H1 (cell line): ENCODE measurements around the gene PARD6A. TPM values are rescaled to one million over a fixed set of nuclear protein-coding genes. Genes with fewer than 3 reads are reported as not detected.

ENCODE experiments used
- BRCA1 ChIP-seq: IDR thresholded peaks from 2 replicates; pipeline ENCODE4 v1.6.1; 2012; ENCODE audit warnings: low read depth, low read length, improper control_type of control experiment
- CHD1 ChIP-seq: IDR thresholded peaks from 2 replicates; pipeline ENCODE4 v1.6.1; 2012; ENCODE audit warnings: low read depth, low read length, improper control_type of control experiment
- CTBP2 ChIP-seq: IDR thresholded peaks from 2 replicates; pipeline ENCODE4 v1.7.0; 2011; ENCODE audit warnings: borderline replicate concordance, mild to moderate bottlenecking, moderate library complexity, mixed read lengths, low read length; ENCODE audit not compliant: insufficient read depth, insufficient read length
- GTF2F1 ChIP-seq: IDR thresholded peaks from 2 replicates; pipeline ENCODE4 v1.6.1; 2012; ENCODE audit warnings: low read depth, low read length, improper control_type of control experiment, borderline replicate concordance
- HDAC6 ChIP-seq: IDR thresholded peaks from one replicate; pipeline ENCODE4 v1.7.1; 2012; ENCODE audit warnings: low read depth, mild to moderate bottlenecking, inconsistent platforms, low read length, moderate library complexity
- KDM5A ChIP-seq: fragments of 200-600 bp; IDR thresholded peaks from 2 replicates; pipeline ENCODE4 v1.7.1; 2012; ENCODE audit warnings: mild to moderate bottlenecking, low read length, inconsistent platforms, mixed read lengths
- NRF1 ChIP-seq: IDR thresholded peaks from 2 replicates; pipeline ENCODE4 v1.6.1; 2011; ENCODE audit warnings: mild to moderate bottlenecking, low read depth, low read length, improper control_type of control experiment
- POLR2A ChIP-seq, 2 experiments: IDR thresholded peaks; 1 replicate in 1 of 2; 2 replicates in 1 of 2; pipeline ENCODE4 v1.6.1; 2011; ENCODE audit warnings: low read depth in 2 of 2, low read length in 2 of 2, mild to moderate bottlenecking in 2 of 2; ENCODE audit errors: control extremely low read depth in 1 of 2
- POU5F1 ChIP-seq: IDR thresholded peaks from 2 replicates; pipeline ENCODE4 v1.6.1; 2011; ENCODE audit warnings: low read depth, mild to moderate bottlenecking, low read length, moderate library complexity
- RAD21 ChIP-seq, 2 experiments: IDR thresholded peaks in 1 of 2; conservative IDR thresholded peaks in 1 of 2; 2 replicates each; pipeline ENCODE4 v1.6.1; 2011; ENCODE audit warnings: low read depth in 2 of 2, low read length in 2 of 2, improper control_type of control experiment in 1 of 2, inconsistent platforms in 1 of 2, mild to moderate bottlenecking in 1 of 2, moderate library complexity in 1 of 2
- SIN3A ChIP-seq, 2 experiments: IDR thresholded peaks in 1 of 2; conservative IDR thresholded peaks in 1 of 2; 2 replicates each; pipeline ENCODE4 v1.6.1; 2011 to 2012; ENCODE audit warnings: low read length in 2 of 2, improper control_type of control experiment in 1 of 2, low read depth in 1 of 2, mild to moderate bottlenecking in 1 of 2
- SIRT6 ChIP-seq: IDR thresholded peaks from one replicate; pipeline ENCODE4 v1.7.1; 2012; ENCODE audit warnings: low read length, inconsistent platforms
- SP4 ChIP-seq: IDR thresholded peaks from 2 replicates; pipeline ENCODE4 v1.6.1; 2012; ENCODE audit warnings: low read length, inconsistent platforms
- SRF ChIP-seq: IDR thresholded peaks from 2 replicates; pipeline ENCODE4 v1.6.1; 2011; ENCODE audit warnings: mild to moderate bottlenecking, low read depth, low read length, moderate library complexity
- SUZ12 ChIP-seq: fragments of 200-600 bp; sonication (generic); IDR thresholded peaks from 2 replicates; pipeline ENCODE4 v1.6.1; 2012; ENCODE audit warnings: mild to moderate bottlenecking, inconsistent platforms, low read length, moderate library complexity, mixed read lengths
- TAF1 ChIP-seq: IDR thresholded peaks from 2 replicates; pipeline ENCODE4 v1.6.1; 2011; ENCODE audit warnings: mild to moderate bottlenecking, low read depth, low read length
- TBP ChIP-seq: IDR thresholded peaks from 2 replicates; pipeline ENCODE4 v1.6.1; 2011; ENCODE audit warnings: low read depth, low read length, improper control_type of control experiment
- TEAD4 ChIP-seq: IDR thresholded peaks from 2 replicates; pipeline ENCODE4 v1.6.1; 2012; ENCODE audit warnings: low read depth, low read length, inconsistent platforms, mixed read lengths
- YY1 ChIP-seq: IDR thresholded peaks from 2 replicates; pipeline ENCODE4 v1.6.1; 2011; ENCODE audit warnings: low read depth, mild to moderate bottlenecking, low read length
- ZNF274 ChIP-seq: IDR thresholded peaks from 2 replicates; pipeline ENCODE4 v1.7.0; 2012; ENCODE audit warnings: low read length, borderline replicate concordance; ENCODE audit errors: extremely low read depth
- polyA plus RNA-seq, 7 experiments: library from polyadenylated mRNA; depleted of rRNA in 3 of 7; stranded (reverse) in 5 of 7; unstranded in 2 of 7; fragments of >200 nt in 5 of 7; fragments of 200-250 nt in 2 of 7; gene quantifications; 1 replicate in 5 of 7; 2 replicates in 1 of 7; 4 replicates in 1 of 7; pipeline versions ENCODE4 v1.2.1 to v1.2.3, GENCODE V29; 2011 to 2013; ENCODE audit warnings: missing spikeins in 2 of 7, mixed read lengths in 2 of 7
- total RNA-seq: library from RNA; stranded (reverse); fragmentation: NEBNext Ultra II Directional; extraction: Animal tissue kit (Norgen Biotek cat#: 25700); gene quantifications from 2 replicates; pipeline ENCODE4 v1.2.1, GENCODE V29; 2021
- TF ChIP-seq, protein P1 (sequence below), 3 experiments: IDR thresholded peaks; 1 replicate in 2 of 3; 2 replicates in 1 of 3; pipeline versions ENCODE4 v1.5.1 to v1.6.1; 2011; ENCODE audit warnings: low read length in 3 of 3, mild to moderate bottlenecking in 3 of 3, inconsistent platforms in 2 of 3, low read depth in 1 of 3, moderate library complexity in 1 of 3; ENCODE audit not compliant: insufficient read depth in 1 of 3; ENCODE audit errors: control extremely low read depth in 1 of 3
- TF ChIP-seq, protein P2 (sequence below): IDR thresholded peaks from 2 replicates; pipeline ENCODE4 v1.6.1; 2012; ENCODE audit warnings: inconsistent platforms

The PARD6A gene
- total and polyA plus RNA-seq, 2 of the 8 experiments (the other 6 are each of a cell fraction or from before 2014, with no cell fraction given) = 15.1 to 21.8 TPM

DNA sequence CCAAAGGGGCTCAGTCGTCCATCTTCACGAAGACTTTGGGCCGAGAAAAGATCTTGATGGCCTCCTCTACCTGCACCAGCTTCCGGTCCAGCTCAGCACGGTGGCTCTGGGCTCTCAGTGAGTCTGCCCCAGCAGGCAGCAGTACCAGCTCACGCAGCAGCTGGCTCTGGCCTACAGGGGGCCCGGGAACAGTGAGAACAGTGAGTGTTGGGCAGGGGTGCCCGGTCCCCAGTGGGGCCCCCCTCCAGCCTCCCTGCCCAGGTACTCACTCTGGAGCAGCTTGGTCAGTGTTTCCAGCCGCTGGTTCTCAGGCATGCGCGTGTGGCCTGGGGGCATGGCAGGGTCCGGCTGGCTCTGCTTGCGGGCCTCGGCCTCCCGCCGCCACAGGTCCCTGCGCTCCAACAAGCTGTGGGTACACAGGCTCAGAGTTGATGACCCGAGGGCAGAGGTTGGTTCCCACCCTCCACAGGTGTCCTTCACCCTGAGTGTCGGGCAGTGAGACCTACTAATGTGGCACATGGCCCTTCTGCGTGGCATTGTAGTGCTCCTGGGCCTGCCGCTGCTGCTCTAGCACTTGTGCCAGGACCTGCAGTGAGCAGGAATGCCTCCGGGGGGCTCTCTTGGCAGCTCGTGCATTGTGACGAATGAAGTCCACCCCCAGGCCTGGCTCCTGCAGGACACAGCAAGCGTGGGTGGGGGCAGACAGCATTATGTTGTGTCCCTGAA lies 2.6 kb downstream of the PARD6A start (continued):
- TF ChIP-seq TBP (no peak), YY1 (no peak), SIN3A (conservative IDR thresholded peaks at IDR 0.05 in 1 of 2, IDR thresholded peaks at IDR 0.05 in 1 of 2; ENCODE audit: low read depth in 1 of 2, low read length in 2 of 2) (0 out of 4 replicates have a peak, but pooled peaks of 1 of the 2 experiments have one; percentile 23), BRCA1 (no peak), GTF2F1 (no peak), TAF1 (no peak), POU5F1 (no peak), ZNF274 (no peak), NRF1 (no peak), POLR2A (IDR thresholded peaks at IDR 0.05; ENCODE audit: control extremely low read depth in 1 of 2, low read depth in 2 of 2, low read length in 2 of 2) (no peak), SRF (no peak), HDAC6 (no peak), CHD1 (no peak), SP4 (no peak), RAD21 (IDR thresholded peaks at IDR 0.05 in 1 of 2, conservative IDR thresholded peaks at IDR 0.05 in 1 of 2; ENCODE audit: low read depth in 2 of 2, low read length in 2 of 2) (peak; percentile 36 to 60; a peak in 3 of 4 replicates), CTBP2 (no peak), SIRT6 (no peak), TEAD4 (peak; percentile 46; the same call in 1 of the 2 replicates), KDM5A (no peak), SUZ12 (no peak)
- TF ChIP-seq, protein P1, sequence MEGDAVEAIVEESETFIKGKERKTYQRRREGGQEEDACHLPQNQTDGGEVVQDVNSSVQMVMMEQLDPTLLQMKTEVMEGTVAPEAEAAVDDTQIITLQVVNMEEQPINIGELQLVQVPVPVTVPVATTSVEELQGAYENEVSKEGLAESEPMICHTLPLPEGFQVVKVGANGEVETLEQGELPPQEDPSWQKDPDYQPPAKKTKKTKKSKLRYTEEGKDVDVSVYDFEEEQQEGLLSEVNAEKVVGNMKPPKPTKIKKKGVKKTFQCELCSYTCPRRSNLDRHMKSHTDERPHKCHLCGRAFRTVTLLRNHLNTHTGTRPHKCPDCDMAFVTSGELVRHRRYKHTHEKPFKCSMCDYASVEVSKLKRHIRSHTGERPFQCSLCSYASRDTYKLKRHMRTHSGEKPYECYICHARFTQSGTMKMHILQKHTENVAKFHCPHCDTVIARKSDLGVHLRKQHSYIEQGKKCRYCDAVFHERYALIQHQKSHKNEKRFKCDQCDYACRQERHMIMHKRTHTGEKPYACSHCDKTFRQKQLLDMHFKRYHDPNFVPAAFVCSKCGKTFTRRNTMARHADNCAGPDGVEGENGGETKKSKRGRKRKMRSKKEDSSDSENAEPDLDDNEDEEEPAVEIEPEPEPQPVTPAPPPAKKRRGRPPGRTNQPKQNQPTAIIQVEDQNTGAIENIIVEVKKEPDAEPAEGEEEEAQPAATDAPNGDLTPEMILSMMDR (IDR thresholded peaks at IDR 0.05; ENCODE audit: control extremely low read depth in 1 of 3, insufficient read depth in 1 of 3, low read depth in 1 of 3, low read length in 3 of 3) = peak in 2 of 3 experiments; percentile 71 to 74; a peak in 3 of 4 replicates
- TF ChIP-seq, protein P2, sequence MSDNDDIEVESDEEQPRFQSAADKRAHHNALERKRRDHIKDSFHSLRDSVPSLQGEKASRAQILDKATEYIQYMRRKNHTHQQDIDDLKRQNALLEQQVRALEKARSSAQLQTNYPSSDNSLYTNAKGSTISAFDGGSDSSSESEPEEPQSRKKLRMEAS = peak; percentile 34; the same call in 1 of the 2 replicates
